Upper lobe of left lung (tissue), 6 donors: ENCODE data around the gene VPS41. TPM values are rescaled to one million over a fixed set of nuclear protein-coding genes. Genes with fewer than 3 reads are reported as not detected.
"Not testable (repeated sequence)": the region's sequence is repeated elsewhere in the genome, so short reads cannot be mapped to it uniquely, and the experiment has no call there.

Experiments
- ATAC-seq, 2 donors: fragments of 200-7000 bp; cut with Tn5 transposase; one replicate each; pipeline ENCODE4 v1.9.1; 2022; ENCODE audit warnings: mild to moderate bottlenecking in 2 of 2, moderate library complexity in 2 of 2; ENCODE audit not compliant: low FRiP score in 2 of 2
- DNase-seq, 2 donors: peaks; one replicate each; pipeline ENCODE4 v3.0.0-alpha.2; 2019 to 2020
- H3K27ac ChIP-seq, 4 donors: fragments of 200-600 bp; sonication (generic); one replicate each; pipeline ENCODE4 v1.5.1; 2016 to 2019
- H3K27me3 ChIP-seq, 4 donors: fragments of 200-600 bp; sonication (generic); one replicate each; pipeline ENCODE4 v1.5.1; 2017 to 2019
- H3K36me3 ChIP-seq, 4 donors: fragments of 200-600 bp; sonication (generic); one replicate each; pipeline ENCODE4 v1.5.1; 2016 to 2019
- H3K4me1 ChIP-seq, 4 donors: fragments of 200-600 bp; sonication (generic); one replicate each; pipeline ENCODE4 v1.5.1; 2018 to 2019
- H3K4me3 ChIP-seq, 4 donors: fragments of 200-600 bp; sonication (generic); one replicate each; pipeline ENCODE4 v1.5.1; 2017 to 2019; ENCODE audit warnings: mild to moderate bottlenecking in 2 of 4, moderate library complexity in 1 of 4
- H3K9me3 ChIP-seq, 4 donors: fragments of 200-600 bp; sonication (generic); one replicate each; pipeline ENCODE4 v1.5.1; 2018 to 2019
- EP300 ChIP-seq, 4 donors: sonication (generic); formaldehyde crosslinking; IDR thresholded peaks; one replicate each; pipeline ENCODE4 v1.5.1; 2017; ENCODE audit warnings: antibody characterized with exemption in 4 of 4, control low read depth in 2 of 4
- POLR2A ChIP-seq, 4 donors: fragments of 450-650 bp; IDR thresholded peaks; one replicate each; pipeline ENCODE4 v1.5.1; 2016 to 2017; ENCODE audit warnings: antibody characterized with exemption in 4 of 4, mild to moderate bottlenecking in 2 of 4
- POLR2AphosphoS5 ChIP-seq, 2 donors: sonication (generic); formaldehyde crosslinking; IDR thresholded peaks; one replicate each; pipeline ENCODE4 v1.5.1; 2017; ENCODE audit warnings: antibody characterized with exemption in 2 of 2
- whole genome bisulfite sequencing, 2 donors: methylation state at CpG; one replicate each; pipeline ENCODE4 v1.1.5; 2017 to 2018; 5-methylcytosine and 5-hydroxymethylcytosine counted together
- total RNA-seq, 6 donors: library from RNA; depleted of rRNA in 4 of 6; stranded (reverse); fragments of >200 nt in 4 of 6; gene quantifications; one replicate each; pipeline versions ENCODE4 v1.1.0 to v1.2.1, GENCODE V29; 2016 to 2021
- TF ChIP-seq, protein P1 (sequence below), 6 experiments: fragments of 450-650 bp in 4 of 6; fragments of 200-600 bp in 2 of 6; sonication (generic) in 2 of 6; IDR thresholded peaks; one replicate each; pipeline ENCODE4 v1.5.1; 2016 to 2019; ENCODE audit warnings: antibody characterized with exemption in 6 of 6
- donor health status: DM: no; HTN: no; CAD: no; lungs with moderate emphysema.
- donor health status: DM: no; HTN: yes; CAD: no; lungs with severe emphysema.

VPS41 gene
- total RNA-seq, 6 donors from 2014 or later, result 32.1 to 96.4 (median 48.4) TPM

- DNase-seq (no peak), ATAC-seq (no peak)
- Histone ChIP-seq H3K27me3 (no peaks in the 10 kb centered on the region), H3K36me3 (no peaks in the 10 kb centered on the region), H3K9me3 (no peaks in the 10 kb centered on the region), H3K27ac (no peak overlapping the region), H3K4me3 (no peak overlapping the region), H3K4me1 (peaks cover 0 to 11% (median 4%) of the 10 kb centered on the region in 4 donors)
- TF ChIP-seq, protein P1, sequence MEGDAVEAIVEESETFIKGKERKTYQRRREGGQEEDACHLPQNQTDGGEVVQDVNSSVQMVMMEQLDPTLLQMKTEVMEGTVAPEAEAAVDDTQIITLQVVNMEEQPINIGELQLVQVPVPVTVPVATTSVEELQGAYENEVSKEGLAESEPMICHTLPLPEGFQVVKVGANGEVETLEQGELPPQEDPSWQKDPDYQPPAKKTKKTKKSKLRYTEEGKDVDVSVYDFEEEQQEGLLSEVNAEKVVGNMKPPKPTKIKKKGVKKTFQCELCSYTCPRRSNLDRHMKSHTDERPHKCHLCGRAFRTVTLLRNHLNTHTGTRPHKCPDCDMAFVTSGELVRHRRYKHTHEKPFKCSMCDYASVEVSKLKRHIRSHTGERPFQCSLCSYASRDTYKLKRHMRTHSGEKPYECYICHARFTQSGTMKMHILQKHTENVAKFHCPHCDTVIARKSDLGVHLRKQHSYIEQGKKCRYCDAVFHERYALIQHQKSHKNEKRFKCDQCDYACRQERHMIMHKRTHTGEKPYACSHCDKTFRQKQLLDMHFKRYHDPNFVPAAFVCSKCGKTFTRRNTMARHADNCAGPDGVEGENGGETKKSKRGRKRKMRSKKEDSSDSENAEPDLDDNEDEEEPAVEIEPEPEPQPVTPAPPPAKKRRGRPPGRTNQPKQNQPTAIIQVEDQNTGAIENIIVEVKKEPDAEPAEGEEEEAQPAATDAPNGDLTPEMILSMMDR (IDR thresholded peaks at IDR 0.05), result no peak
- TF ChIP-seq EP300 (IDR thresholded peaks at IDR 0.05) (no peak), POLR2AphosphoS5 (IDR thresholded peaks at IDR 0.05) (no peak), POLR2A (IDR thresholded peaks at IDR 0.05) (no peak)
- 54 to 76% methylated on average over 4 of the region's 4 CpGs for WGBS, 2 donors
Measured at GRCh38 chr7:38855386-38855785, 53.6 kb downstream of the VPS41 start.

GRCh38 chr7:38854947-38855346 lies 54.0 kb downstream of the VPS41 start:
- H3K4me1 ChIP-seq, result peaks cover 0 to 11% (median 4%) of the 10 kb centered on the region in 4 donors
- H3K27ac ChIP-seq, H3K36me3 ChIP-seq, ATAC-seq, H3K4me3 ChIP-seq, H3K27me3 ChIP-seq, H3K9me3 ChIP-seq: not testable (repeated sequence)
- WGBS, 2 donors, result 82 to 85% methylated on average over 7 of the region's 7 CpGs
- DNase-seq, result peak in 1 of 2 donors; percentile 73

DNA sequence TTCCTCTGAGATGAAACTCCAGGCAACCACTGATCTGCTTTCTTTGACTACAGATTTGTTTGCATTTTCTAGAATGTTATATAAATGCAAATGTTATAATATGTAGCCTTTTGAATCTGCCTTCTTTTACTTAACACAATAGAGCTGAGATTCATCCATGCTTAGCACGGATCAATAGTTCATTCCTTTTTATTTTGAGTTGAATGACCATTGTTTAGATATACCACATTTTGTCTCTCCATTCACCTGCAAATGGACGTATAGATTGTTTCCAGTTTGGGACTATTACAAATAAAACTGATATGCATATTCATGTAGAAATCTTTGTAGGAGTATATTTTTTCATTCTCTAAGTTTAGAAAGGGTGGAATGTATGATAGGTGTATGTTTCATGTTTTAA lies 57.7 kb downstream of the VPS41 start:
- TF ChIP-seq POLR2AphosphoS5 (IDR thresholded peaks at IDR 0.05), result no peak
- no peak for TF ChIP-seq EP300 (IDR thresholded peaks at IDR 0.05)
- TF ChIP-seq, protein P1 (IDR thresholded peaks at IDR 0.05), result no peak
- TF ChIP-seq POLR2A (IDR thresholded peaks at IDR 0.05), result no peak
- DNase-seq (no peak), ATAC-seq (no peak)
- H3K27me3 ChIP-seq, result no peaks in the 10 kb centered on the region
- peaks cover 0 to 5% (median 2%) of the 10 kb centered on the region in 4 donors for H3K36me3 ChIP-seq
- no peak overlapping the region for H3K4me3 ChIP-seq
- no peak overlapping the region for H3K27ac ChIP-seq
- H3K4me1 ChIP-seq, result peaks cover 0 to 11% (median 4%) of the 10 kb centered on the region in 4 donors
- 91 to 96% methylated on average over 2 of the region's 2 CpGs for WGBS, 2 donors
- no peaks in the 10 kb centered on the region for H3K9me3 ChIP-seq

DNA sequence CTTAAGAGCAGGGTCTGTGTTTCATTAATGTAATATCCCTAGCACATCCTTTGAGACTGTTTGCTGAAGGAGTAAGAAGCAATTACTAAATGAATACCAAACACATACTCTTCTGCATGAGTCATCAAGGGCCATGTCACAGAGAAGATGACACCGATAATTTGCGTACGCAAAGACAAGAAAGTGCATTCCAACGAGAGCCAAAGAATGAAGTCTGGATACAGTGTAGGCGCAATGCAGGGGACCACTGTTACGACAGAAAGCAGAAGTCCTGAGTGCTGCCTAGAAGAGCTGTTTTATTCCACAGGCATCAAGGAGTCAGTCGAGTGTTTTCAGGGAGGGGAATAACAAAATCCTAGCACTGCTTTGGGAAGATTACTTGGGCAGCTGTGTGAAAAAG lies 62.7 kb downstream of the VPS41 start:
- ATAC-seq, result peak in 1 of 2 donors; percentile 32
- no peak overlapping the region for H3K4me3 ChIP-seq
- 79 to 85% methylated on average over 7 of the region's 7 CpGs for WGBS, 2 donors
- DNase-seq, result no peak
- H3K9me3 ChIP-seq, result no peaks in the 10 kb centered on the region
- no peaks in the 10 kb centered on the region for H3K27me3 ChIP-seq
- H3K36me3 ChIP-seq, result peaks cover 0 to 5% (median 2%) of the 10 kb centered on the region in 4 donors
- no peak overlapping the region for H3K27ac ChIP-seq
- H3K4me1 ChIP-seq, result no peaks in the 10 kb centered on the region
- no peak for TF ChIP-seq POLR2A (IDR thresholded peaks at IDR 0.05)
- no peak for TF ChIP-seq POLR2AphosphoS5 (IDR thresholded peaks at IDR 0.05)
- no peak for TF ChIP-seq EP300 (IDR thresholded peaks at IDR 0.05)
- TF ChIP-seq, protein P1 (IDR thresholded peaks at IDR 0.05), result no peak

DNA sequence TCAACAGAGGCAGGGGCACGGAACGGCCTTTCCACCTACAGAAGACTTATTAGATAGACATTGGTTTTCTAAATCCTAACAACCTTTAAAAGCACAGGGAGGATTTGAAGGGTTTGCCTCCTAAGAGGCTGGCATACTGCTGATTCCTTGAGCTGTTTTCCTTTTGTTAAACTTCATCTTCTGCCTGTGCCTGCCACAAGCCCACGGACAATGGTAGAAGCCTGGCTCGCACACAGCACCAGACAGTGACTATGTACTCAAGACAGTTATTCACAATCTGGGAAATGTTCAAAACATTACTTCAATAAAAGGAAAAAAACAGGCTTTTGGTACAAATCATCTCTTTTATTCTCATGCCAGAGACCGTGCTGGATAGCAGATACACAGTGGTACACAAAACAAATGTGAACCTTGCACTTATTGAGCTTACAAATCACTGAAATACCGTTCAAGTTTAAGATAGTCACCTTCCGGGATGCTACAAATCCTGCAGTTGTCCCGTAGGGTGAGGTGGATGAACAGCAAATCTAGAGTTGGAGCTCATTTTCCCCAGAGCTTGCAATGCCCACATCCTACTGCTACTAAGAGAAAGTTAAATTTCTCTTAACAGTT lies 63.9 kb downstream of the VPS41 start:
- H3K27ac ChIP-seq, result no peak overlapping the region
- no peaks in the 10 kb centered on the region for H3K9me3 ChIP-seq
- ATAC-seq, result no peak
- H3K4me3 ChIP-seq, result no peak overlapping the region
- WGBS, 2 donors, result 94 to 95% methylated on average over 8 of the region's 8 CpGs
- H3K36me3 ChIP-seq, result peaks cover 0 to 5% (median 2%) of the 10 kb centered on the region in 4 donors
- no peaks in the 10 kb centered on the region for H3K27me3 ChIP-seq
- TF ChIP-seq EP300 (IDR thresholded peaks at IDR 0.05) (no peak), POLR2A (IDR thresholded peaks at IDR 0.05) (no peak), POLR2AphosphoS5 (IDR thresholded peaks at IDR 0.05) (no peak)
- TF ChIP-seq, protein P1 (IDR thresholded peaks at IDR 0.05), result no peak
- no peak for DNase-seq
- H3K4me1 ChIP-seq, result peaks cover 0 to 3% (median 3%) of the 10 kb centered on the region in 4 donors
